GM21423 (cell line): ENCODE results near the gene TIGD1.

ENCODE experiments used
- ATAC-seq: cut with Tn5 transposase; IDR thresholded peaks from one replicate; pipeline ENCODE4 v1.9.1; 2021; ENCODE audit warnings: mild to moderate bottlenecking, moderate library complexity; ENCODE audit not compliant: unreplicated experiment

The TIGD1 gene

DNA sequence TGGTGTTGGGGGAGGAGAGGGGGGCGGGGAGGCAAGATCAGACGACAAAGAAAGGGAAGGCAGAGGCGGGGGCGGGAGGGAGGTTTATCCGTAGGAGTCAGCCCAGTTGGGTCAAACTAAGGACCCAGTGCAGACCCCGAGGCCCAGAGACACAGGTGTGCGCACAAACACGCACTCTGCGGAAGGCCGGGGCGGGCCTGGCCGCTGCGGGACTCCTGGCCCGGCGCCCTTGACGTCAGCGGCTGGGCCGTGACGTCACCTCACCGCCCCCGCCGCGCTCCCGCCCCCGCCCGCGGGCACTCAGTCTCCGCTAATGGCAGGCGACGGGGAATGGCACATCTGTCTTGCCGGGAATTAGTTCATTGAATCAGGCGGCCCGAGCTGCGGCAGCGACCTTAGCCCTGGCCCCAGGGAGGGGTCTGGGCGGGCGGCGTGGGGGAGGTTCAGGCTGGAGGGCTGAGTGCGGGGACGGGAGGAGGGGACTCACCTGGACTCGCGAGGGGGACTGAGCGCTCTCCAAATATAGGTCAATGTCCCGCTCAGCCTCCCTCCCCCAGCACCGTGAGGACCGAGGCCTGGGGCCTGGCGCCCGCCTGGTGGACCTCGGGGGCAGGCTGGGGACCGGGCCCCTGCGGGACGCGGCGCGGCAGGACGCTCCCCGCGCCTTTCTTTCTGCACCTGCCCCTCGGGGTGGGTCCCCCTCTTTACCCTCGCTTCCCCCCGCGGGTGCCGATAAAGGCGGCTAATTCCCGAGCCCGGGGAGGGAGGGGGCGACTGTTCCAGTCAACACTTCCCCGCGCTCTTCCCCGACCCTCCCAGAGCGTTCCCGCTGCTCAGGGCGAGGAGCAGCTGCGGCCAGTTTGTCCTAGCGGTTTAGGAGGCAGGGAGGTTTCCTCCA lies 47.2 kb downstream of the TIGD1 start:
- no peak for ATAC-seq

DNA sequence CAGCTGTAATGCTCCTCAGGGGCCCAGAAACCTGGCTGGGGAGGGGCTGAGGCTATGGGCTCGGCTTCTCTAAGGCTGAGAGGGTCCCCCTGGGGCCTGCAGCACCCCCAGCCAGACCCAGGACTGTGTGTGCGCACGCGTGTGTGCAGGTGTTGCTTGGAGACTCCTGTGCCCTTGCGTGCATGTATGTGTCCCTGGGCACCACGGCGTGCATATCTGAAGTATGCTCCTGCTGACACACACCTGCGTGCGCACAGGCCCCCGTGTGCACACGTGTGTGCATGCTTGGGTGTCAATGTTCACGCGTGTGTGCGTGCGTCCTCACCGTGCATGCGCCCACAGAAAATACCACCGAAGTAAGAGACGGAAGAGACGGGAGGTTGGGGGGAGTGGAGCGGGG lies 47.8 kb downstream of the TIGD1 start:
- ATAC-seq: no peak

DNA sequence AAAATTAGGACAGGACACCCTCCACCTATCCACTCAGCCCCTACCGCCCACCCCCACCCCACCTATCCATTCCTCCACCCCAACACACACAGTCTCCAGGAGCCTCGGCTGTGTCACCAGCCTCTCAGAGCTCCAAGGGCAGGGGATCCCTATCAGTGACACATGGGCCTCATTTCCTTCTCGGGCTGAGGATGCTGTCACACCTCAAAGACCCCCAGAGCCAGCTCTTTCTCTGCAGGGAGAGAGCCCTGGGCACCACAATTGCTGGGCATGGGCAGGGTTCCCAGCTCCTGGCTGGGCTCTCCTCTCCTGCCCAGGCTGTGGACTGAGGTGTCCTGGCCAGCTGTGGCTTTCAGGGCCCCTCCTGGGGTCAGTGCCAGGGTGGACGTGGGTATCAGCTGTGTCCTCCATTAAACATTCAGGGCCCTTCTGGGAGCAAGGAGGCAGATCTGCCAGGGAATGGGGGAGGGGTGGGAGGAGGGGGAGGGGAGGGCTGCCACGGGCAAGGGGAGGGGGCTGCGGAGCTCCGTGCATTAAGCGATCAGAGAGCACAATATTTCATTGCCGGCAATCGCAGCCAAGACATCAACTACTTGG lies 48.5 kb downstream of the TIGD1 start:
- no peak for ATAC-seq

DNA sequence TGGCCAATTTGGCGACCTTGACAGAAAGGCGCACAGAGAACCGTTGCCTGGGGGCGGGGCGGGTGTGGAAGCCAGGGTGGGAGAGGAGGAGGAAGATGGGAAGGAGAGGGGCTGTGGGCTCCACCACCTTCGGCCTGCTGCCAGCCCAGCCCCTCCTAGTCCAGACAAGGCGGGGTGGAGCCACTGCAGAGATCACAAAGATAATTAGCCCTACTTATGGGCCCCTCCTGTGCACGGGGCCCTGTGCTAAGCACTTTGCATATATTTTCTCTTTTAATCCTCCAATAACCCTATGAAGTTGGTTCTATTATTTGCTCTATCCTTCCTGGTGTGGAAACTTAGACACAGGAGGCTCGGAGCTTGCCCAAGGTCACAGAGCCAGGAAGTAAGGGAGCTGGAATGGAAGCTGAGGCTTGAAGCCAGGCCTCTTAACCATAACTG lies 49.0 kb downstream of the TIGD1 start:
- no peak for ATAC-seq

DNA sequence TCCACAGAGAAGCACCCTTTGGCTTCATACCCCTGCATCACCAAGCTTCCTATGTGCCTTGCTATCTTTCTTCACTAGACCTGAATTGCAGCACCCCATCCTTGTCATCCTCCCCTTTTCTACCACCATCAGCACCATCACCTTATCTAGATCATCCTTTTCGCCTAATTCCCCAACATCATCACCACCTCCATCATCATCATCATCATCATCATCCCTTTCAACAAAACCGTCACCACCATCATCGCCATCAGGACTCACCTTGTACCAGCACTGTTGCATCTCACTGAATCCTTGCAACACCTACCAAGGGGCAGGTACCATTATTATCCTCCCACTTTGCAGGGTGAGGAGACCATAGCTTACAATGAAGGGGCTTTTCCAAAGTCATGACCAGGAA lies 51.9 kb downstream of the TIGD1 start:
- ATAC-seq: no peak
